ENCODE data around the gene CLDN18. TPM values are rescaled to one million over a fixed set of nuclear protein-coding genes. Genes with fewer than 3 reads are reported as not detected.

Gene CLDN18
- total and polyA plus RNA-seq, 10 of the 15 experiments (the other 5 are each of a cell fraction or from before 2014, with no cell fraction given): 0.05 to 0.28 (median 0.18) TPM; not detected in 1

DNA sequence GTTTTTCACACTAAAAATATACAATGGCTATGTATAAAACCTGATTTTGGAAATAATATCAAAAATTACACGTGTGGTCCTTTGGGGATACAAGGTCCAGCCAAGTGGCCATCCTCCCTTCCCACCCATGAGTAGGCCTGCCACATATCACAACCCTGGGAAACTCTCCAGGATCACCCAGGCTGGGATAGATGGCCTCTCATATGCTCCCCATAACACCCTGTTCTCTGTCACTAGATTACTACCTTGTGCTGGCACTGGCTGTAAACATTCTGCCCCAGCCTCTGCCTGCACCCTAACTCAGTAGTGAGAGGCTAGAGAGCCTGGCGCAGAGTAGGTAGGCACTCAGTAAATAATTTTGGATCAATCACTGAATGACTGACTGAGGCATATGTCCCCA lies 52.1 kb downstream of the CLDN18 start (continued):
- TF ChIP-seq EED (IDR thresholded peaks at IDR 0.05; ENCODE audit: low read depth) (no peak), CBX5 (IDR thresholded peaks at IDR 0.05; ENCODE audit: low read depth) (no peak), BCL11A (IDR thresholded peaks at IDR 0.05; ENCODE audit: low read depth, low read length) (no peak), ZZZ3 (IDR thresholded peaks at IDR 0.05; ENCODE audit: control insufficient read depth, insufficient read length, low read depth) (no peak)

DNA sequence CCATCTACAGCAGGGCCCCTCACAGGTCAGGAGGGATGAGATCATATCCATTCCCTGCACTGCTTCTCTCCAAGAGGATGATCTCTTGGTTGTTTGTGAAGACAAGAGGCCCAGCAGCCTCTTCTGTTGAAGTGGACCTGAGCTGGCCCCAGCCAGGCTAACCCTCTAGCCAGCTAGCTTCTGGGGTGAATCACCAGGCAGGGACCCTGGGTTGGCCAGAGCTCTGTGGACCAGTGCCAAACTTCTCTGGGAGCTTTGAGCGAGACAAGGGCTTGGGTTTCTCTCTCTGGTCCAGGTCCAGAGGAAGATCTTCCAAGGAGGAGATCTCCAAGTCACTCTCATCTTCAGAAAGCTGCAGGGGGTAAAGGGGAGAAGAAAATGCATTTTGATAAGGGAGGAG lies 52.7 kb downstream of the CLDN18 start:
- Histone ChIP-seq H3K4me3 (no peak overlapping the region), H3K4me2 (ENCODE audit: control insufficient read depth, insufficient read depth) (no peak overlapping the region), H3K79me2 (ENCODE audit: control insufficient read depth, insufficient read depth, low read length) (no peaks in the 10 kb centered on the region), H3K27ac (ENCODE audit: control insufficient read depth, insufficient read depth) (no peak overlapping the region), H3K9ac (ENCODE audit: control insufficient read depth, insufficient read depth, low read length) (no peak overlapping the region), H3K36me3 (ENCODE audit: control insufficient read depth in 2 of 2, insufficient read depth in 2 of 2, low read length in 1 of 2) (no peaks in the 10 kb centered on the region), H2AFZ (ENCODE audit: control insufficient read depth, low read depth, low read length) (no peak overlapping the region), H3K27me3 (replicated peaks in 1 of 2; ENCODE audit: control insufficient read depth in 2 of 2, insufficient read depth in 2 of 2, low read length in 1 of 2) (no peaks in the 10 kb centered on the region; a peak in 1 of 4 replicates), H4K20me1 (ENCODE audit: control insufficient read depth, insufficient read depth) (no peaks in the 10 kb centered on the region), H3K4me1 (ENCODE audit: control insufficient read depth, insufficient read depth, low read length) (peaks cover 29% of the 10 kb centered on the region), H3K9me3 (replicated peaks; ENCODE audit: control insufficient read depth, insufficient read depth, low read length) (no peaks in the 10 kb centered on the region)
- BruUV-seq (replicated peaks): no TSS peak
- ATAC-seq: no peak
- CTCF ChIA-PET: interaction anchor here (1.0 to 1.8 kb wide), 2 partner anchors 11 to 56 kb away, joined by 3 to 9 read pairs; no protein-coding TSS in a partner anchor
- POLR2A ChIA-PET: no interaction called here
- RAD21 ChIA-PET (ENCODE audit: unreplicated experiment): no interaction called here
- DNase-seq (ENCODE audit: low read depth, low spot score): no peak
- SMC1A ChIA-PET (ENCODE audit: uncharacterized antibody, unreplicated experiment): no interaction called here
- no peak for FAIRE-seq
- intact Hi-C loops (cut with micrococcal nuclease; ENCODE audit: unreplicated experiment): no loop called here
- WGBS (ENCODE audit: insufficient coverage, insufficient replicate concordance, low lambda C conversion rate, missing lambda C conversion rate): 17% methylated on average over 1 of the region's 1 CpG
- TF ChIP-seq POLR2A (IDR thresholded peaks at IDR 0.05; ENCODE audit: low read depth, low read length) (no peak), CHD2 (IDR thresholded peaks at IDR 0.05; ENCODE audit: borderline replicate concordance, low read depth, low read length) (no peak), NFXL1 (IDR thresholded peaks at IDR 0.05; ENCODE audit: borderline replicate concordance) (no peak), STAT3 (IDR thresholded peaks at IDR 0.05; ENCODE audit: low read depth, low read length) (no peak), YY1 (IDR thresholded peaks at IDR 0.05; ENCODE audit: low read depth, low read length) (no peak)
- TF ChIP-seq, protein P1, sequence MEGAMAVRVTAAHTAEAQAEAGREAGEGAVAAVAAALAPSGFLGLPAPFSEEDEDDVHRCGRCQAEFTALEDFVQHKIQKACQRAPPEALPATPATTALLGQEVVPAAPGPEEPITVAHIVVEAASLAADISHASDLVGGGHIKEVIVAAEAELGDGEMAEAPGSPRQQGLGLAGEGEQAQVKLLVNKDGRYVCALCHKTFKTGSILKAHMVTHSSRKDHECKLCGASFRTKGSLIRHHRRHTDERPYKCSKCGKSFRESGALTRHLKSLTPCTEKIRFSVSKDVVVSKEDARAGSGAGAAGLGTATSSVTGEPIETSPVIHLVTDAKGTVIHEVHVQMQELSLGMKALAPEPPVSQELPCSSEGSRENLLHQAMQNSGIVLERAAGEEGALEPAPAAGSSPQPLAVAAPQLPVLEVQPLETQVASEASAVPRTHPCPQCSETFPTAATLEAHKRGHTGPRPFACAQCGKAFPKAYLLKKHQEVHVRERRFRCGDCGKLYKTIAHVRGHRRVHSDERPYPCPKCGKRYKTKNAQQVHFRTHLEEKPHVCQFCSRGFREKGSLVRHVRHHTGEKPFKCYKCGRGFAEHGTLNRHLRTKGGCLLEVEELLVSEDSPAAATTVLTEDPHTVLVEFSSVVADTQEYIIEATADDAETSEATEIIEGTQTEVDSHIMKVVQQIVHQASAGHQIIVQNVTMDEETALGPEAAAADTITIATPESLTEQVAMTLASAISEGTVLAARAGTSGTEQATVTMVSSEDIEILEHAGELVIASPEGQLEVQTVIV (IDR thresholded peaks at IDR 0.05; ENCODE audit: borderline replicate concordance, partially characterized antibody): no peak
- TF ChIP-seq, protein P2, sequence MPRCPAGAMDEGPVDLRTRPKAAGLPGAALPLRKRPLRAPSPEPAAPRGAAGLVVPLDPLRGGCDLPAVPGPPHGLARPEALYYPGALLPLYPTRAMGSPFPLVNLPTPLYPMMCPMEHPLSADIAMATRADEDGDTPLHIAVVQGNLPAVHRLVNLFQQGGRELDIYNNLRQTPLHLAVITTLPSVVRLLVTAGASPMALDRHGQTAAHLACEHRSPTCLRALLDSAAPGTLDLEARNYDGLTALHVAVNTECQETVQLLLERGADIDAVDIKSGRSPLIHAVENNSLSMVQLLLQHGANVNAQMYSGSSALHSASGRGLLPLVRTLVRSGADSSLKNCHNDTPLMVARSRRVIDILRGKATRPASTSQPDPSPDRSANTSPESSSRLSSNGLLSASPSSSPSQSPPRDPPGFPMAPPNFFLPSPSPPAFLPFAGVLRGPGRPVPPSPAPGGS (IDR thresholded peaks at IDR 0.05; ENCODE audit: borderline replicate concordance, insufficient read depth, low read depth, low read length, poor library complexity, severe bottlenecking): no peak
- in situ Hi-C loops (cut with MboI): loop anchor here (10.0 kb wide), 1 partner anchor 852 kb away; no protein-coding TSS in a partner anchor

Measured in GM12878 (cell line).